Pons (tissue), 1 donor: ENCODE results near the gene ARMC12.

Source experiments
- DNase-seq: peaks from one replicate; pipeline ENCODE4 v3.0.0-alpha.2; 2016; ENCODE audit warnings: low spot score

The ARMC12 gene

DNA sequence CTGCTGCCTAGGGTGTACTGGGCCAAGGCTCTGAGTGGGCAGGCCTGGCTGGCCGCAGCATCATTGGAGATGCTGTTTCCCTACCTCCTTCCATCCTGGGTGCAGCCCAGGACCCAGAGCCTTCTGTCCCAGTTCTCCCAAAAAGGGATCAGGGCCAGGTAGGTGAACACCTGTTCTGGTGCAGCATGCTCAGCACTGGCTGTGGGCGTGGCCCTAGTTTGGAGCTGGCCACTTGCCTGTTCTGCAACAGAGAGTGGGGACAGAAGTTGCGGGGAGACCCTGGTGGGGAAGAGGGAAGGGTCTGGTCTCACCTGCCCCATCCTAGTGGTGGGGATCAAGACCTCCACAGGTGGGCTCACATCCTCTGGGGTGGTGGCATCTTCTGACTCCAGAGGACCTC, 1.4 kb upstream of the ARMC12 start:
- DNase-seq = no peak

DNA sequence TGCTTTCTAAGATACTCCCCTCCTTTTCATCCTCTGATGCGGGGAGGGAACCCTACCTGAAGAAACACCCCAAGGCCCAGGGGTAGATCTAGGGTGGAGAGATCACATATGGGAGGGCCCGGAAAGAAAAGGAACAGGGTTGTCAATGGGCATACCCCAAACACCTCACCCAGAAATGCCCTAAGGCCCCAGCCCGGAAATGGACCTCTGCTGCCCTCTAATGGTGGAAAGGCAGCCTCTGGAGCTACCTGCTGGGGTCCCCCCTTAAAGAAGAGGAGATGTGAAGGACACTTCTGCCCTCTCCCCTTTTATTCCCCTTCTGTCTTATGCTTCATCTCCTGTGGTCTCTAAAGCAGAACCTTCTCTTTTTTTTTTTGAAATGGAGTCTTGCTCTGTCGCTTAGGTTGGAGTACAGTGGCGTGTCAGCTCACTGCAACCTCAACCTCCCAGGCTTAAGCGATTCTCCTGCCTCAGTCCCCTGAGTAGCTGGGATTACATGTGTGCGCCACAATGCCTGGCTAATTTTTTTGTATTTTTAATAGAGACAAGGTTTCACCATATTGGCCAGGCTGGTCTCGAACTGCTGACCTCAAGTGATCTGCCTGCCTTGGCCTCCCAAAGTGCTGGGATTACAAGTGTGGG, 458 bp upstream of the ARMC12 start:
- peak; percentile 74 for DNase-seq

DNA sequence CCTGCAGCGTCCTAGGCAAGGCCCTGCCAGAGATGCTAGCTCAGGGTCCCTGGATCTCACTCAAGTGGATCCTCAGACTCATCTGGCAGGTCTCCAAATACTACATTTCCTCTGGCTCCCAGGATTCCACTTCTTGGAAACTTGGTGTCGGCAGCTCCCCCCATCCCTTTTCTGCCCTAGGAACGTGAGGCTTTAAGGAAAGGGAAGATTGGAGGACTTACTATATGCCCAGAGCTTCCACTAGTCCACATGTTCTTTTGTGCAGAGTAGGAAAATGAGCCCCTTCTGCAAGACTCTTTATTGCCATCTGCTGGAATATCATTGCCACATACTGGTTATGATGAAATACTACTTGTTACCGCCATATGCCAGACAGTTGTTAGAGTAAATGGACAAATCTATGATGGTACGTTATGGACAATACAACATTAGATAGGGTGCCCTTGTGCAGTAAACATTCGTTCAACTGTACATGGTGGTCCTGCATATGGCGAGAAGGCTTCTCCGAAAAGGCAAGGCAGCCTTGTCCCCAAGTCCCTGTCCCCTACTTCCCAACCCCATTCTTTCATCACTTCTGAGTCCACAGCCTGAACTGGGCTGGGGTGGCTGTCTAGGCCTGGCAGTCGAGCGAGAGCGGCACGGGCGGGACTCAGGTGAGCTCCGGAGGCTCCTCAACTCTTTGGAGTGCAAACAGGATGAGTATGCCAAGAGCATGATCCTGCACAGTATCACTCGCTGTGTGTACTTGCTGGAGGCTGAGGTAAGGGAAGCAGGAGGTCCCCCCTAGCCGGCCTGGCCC, 780 bp downstream of the ARMC12 start:
- DNase-seq = peak; percentile 86

DNA sequence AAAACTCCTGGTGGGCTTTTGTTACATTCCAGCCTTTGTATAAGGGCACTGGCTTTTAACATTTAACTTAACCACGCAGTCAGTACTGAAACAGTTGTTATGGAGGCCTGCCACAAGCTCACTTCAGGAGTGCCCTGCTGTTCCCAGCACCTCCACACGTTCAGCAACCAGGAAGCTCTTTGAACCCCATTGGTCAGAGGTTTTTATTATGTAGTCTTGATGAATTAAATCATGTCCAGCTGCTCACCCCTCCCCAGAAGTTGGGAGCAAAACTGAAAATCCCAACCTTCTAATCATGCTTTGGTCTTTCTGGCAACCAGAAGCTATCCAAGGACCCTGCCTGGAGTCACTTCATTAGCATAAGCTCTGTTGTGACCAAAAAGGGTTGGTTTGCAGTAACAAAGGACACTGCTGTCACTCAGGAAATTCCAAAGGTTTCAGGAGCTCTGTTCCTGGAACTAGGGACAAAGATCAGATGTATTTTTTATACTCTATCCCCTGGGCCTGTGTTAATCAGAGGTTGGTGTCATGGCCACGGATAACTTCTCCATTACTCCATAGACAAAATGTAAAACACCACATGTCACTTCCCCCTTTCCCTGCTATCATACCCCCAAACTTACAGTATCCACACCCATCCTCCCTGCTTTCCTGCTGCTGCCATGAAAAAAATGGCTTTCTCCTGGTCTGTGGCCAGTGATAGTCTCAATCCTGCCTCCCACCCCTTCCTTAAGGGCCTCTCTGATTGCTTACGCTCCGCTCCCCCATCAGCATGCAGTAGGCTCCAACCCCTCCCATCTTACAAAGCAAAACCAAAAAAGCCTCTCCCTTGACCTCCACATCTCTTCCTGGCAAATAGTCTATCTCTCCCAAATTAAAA, 3.1 kb downstream of the ARMC12 start:
- DNase-seq = no peak

DNA sequence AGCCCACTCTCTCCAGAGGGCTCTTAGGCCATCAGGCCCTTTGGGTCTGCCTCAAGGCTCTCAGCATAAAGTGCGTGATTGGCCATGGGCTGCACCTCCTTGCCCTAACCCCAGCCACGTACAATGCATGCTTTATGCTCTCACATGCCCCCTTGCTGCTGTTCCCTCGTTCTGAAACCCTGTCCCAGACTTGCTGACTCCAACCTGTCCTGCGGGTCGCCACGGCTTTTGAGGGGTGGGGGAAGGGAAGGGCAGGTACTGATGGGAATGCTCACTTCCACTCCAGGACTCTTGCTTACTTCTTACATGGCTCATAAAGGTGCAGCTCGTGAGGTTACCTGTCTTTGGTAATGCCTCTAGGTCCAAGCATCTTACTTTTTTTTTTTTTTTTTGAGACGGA, 6.0 kb downstream of the ARMC12 start:
- DNase-seq = no peak

DNA sequence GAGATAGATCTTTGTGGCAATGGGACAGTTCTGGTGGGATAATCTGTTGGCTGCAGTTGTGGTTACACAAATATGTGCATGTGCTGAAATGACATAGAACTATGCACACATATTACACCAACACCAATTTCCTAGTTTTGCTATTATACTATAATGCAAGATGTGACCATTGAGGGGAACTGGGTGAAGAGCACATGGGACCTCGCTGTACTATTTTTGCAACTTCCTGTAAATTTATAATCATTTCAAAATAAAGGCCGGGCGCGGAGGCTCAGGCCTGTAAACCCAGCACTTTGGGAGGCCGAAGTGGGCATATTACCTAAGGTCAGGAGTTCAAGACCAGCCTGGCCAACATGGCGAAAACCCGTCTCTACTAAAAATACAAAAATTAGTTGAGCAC, 8.7 kb downstream of the ARMC12 start:
- no peak for DNase-seq

DNA sequence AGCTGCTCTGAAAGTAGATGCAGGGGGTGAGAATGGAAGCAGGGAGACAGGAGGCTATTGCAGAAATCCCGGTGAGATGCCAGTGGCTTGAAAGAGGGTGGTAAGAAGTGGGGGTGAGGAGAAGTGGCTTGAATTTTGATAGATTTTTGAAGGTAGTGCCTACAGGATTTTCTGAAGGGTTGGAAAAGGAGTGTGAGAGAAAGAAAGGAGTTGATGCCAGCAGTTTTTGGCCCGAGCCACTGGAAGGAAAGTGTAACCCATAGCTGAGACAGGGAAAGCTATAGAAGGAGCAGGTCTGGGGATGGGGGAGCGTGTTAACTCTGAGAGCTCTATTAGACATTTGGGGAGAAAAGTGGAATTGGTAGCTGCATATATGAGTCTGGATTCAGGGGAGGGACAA, 9.7 kb downstream of the ARMC12 start:
- DNase-seq = no peak

DNA sequence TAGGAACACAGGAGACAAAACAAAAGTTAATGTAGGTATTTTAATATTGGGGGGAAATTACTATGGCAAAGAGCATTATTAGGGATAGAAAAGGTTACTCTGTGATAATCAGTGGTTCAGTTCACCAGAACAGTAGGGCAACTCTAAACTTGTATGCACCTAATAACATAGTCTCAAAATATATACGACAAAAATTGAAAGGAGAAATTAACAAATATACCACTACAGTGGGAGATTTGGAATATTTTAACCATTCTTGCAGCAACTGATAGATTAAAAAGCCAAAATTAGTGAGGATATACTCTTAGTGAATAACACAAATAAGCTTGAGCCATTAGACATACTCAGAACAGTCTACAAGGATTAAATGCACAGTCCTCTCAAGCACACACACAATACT, 11.0 kb downstream of the ARMC12 start:
- no peak for DNase-seq

DNA sequence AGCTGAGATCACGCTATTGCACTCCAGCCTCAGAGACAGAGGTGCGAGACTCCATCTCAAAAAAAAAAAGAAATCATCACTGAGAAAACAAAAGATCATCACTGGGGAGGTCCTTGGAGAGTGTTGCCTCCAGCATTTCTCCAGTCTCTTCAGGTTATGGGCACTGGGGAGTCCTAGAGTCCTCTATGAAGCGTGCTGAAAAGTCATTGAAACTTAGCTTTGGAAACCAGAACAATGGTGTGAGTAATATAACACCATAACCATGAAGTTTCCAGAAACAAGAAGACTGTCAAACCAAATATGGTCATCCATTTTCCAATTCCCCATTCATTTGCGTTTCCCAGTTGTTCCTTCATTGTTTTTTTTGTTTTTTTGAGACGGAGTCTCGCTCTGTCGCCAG, 13.7 kb downstream of the ARMC12 start:
- DNase-seq = no peak

DNA sequence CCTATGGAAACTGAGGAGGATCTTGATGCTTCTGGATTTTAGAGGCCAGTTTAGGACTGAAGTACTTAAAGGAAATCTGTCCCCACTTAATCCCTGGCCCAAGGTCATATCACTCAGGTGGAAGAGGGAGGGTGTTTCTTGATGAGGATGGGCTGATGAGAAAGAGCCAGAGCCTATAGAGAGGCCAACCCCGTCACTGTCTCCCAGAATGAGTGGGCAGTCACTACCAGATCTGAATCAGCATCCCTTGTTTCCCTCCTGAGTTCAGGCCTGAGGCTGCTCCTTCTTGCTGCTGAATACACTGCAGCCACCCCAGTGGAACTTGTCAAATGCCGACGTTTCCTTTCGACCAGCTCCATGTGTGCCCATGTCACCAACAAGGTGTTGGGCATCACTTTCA, 14.8 kb downstream of the ARMC12 start:
- no peak for DNase-seq

DNA sequence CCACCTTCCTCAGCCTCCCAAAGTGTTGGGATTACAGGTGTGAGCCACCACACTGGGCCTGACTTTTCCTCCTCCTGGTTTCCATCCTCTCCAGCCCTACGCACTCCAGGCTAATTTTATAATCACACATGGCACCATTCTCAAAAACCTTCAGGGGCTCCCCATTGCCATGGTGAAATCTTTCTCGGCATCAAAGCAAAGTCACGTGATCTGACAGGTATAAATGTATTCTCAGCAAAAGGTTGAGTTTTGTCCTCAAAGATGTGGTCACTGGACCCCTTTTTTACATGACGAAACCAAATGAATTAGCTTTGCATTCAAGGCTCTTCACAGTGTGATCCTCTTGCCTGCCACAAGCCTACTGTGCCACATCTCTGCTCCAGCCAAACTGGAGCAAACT, 15.5 kb downstream of the ARMC12 start:
- no peak for DNase-seq

DNA sequence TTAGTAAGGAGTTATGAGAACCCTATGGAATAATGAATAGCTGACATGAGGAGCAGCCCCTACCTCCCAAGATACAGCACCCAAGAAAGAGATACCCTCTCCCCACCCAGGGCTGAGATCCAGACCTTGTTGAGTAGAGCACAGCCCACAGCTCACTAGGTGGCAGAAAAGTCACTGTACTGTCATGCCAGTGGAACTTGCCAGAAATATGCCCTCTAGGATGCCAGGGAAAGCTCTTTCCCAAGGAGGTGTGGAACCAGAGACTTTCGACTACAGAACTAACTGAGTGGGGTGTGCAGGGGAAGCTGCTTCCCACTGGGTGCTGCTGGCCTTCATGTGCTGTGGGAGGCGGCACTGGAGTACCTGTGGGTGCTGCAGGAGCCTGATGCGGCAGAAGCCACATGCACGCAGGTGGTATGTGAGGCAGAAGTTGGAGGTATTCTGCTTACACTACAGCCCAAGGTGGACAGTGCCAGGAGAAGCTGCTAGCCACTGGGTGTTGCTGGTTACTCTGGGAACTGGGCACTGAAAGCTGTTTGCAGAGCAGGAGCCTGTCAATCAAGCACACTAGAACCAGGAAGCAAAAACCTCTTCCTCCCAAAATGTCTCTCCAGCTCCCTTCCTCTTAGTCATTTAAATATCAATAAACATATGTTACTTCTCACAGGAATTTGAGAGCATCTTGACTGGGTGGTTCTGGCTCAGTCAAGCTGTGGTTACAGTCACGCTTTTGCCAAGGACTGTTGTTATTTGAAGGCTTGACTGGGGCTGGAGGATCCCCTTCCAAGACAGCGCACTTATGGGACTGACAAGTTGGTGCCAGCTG, 17.8 kb downstream of the ARMC12 start:
- DNase-seq = no peak

DNA sequence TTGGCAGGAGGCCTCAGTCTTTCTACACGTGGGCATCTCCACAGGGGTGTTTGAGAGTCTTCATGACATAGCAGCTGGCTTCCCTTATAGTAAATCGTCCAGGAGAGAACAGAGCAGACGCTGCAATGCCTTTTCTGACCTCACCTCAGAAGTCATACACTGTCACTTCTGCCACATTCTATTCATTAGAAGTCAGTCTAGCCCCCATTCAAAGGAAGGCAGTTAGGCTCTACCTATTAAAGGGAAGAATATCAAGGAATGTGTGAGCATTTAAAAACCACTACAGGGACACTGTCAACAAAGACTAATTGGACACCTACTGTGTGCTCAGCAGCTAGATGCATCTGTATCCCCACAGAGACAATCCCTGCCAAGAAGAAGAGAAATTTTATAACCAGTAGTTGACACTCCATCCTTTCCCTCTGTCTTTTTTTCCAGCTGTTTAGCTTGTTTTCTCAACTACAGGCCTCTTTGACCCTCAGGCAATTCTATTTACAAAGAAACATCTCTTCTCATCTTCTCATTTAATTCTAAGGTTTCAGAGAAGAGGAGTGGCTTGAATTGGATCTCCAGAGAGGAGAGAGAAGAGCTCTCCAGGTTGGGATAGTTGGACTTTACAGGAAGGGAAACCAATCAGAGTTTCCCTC, 18.6 kb downstream of the ARMC12 start:
- no peak for DNase-seq

DNA sequence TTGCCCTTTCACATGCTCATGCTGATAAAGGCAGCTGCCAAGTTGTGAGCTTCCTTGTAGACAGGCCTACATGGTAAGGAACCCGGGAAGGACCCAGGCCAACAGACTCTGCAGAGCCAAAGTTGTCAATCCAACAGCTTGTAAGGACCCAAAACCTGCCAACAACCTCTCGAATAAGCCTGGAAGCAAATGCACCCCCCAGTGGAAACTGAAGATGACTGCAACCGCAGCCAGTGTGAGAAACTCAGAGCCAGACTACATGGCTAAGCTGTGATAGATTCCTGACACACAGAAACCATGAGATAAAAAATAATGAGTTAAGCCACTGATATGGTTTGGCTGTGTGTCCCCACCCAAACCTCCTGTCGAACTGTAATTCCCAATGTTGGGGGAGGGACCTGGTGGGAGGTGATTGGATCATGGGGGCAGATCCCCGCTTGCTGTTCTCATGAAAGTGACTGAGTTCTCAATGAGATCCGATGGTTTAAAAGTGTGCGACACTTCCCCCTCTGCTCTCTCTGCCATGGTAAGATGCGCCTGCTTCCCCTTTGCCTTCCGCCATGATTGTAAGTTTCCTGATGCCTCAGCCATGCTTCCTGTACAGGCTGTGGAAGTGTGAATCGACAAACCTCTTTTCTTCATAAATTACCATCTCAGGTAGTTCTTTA, 20.8 kb downstream of the ARMC12 start:
- DNase-seq = no peak

DNA sequence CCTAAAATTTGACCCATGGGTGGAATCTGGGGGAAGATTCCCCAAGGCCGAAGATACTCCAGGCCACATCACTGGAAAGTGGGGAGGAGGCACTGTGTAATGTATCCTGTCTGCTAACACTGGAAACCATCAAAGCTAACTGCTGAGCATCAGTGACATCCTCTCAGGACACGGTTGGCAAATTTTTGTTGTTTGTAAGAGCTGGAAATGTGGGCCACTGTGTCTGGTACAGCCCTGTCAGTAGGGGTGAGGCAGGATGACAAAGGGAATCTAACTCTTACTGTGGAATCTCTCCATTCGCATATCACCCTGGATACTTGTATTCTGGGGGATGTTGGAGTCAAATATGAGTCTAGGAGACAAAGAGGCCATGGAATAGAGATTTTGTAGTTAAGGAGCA, 22.6 kb downstream of the ARMC12 start:
- no peak for DNase-seq

DNA sequence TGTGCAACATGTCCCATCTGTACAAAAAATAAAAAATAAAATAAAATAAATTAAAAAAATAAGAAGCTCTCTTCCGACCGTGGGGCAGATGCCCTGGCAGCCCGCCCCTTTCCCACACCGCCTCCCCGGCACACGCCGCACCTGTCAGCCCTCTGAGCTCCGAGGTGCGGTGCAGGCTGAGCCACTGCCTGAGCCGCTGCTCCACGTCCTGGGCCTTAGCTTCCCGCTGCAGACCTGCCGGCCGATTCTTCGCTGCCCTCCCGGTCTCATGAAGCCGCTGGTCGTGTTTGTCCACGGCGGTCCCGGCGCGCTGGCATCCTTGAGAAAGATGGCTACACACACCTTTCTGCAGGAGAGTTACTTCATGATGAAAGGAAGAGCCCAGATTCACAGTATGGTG, 28.9 kb downstream of the ARMC12 start:
- DNase-seq = no peak

DNA sequence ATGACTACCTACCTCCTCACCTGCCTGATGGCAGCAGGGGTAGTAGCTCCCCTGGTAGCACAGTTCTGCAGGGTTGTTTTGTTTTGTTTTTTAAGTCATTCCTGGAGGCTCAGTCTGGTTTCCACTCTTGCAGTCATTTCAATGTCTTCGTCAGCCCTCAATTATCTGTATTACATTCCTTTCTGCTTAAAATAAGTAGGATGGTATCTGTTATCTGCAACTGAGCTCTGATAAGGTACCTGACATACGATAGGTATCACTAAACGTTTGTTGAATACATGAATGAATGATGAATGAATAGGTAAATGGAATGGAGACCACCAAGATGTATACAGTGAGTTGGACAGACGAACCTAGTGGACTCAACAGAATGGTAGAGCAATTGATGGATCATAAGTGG, 32.4 kb downstream of the ARMC12 start:
- no peak for DNase-seq

DNA sequence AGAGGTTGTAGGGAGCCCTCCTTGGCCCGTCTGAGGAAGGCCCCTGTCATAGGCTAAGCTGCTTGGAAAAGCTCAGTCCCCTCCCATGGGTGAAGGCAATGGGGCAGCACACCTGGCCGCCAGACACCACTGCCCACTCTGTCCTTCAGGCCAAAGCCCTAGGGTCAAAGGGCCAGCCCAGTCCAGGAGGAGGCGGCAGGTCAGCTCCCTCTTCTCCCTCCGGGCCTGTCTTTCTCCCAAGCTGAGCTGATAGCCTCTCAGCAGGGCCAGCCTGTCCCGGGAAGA, 34.5 kb downstream of the ARMC12 start:
- no peak for DNase-seq

DNA sequence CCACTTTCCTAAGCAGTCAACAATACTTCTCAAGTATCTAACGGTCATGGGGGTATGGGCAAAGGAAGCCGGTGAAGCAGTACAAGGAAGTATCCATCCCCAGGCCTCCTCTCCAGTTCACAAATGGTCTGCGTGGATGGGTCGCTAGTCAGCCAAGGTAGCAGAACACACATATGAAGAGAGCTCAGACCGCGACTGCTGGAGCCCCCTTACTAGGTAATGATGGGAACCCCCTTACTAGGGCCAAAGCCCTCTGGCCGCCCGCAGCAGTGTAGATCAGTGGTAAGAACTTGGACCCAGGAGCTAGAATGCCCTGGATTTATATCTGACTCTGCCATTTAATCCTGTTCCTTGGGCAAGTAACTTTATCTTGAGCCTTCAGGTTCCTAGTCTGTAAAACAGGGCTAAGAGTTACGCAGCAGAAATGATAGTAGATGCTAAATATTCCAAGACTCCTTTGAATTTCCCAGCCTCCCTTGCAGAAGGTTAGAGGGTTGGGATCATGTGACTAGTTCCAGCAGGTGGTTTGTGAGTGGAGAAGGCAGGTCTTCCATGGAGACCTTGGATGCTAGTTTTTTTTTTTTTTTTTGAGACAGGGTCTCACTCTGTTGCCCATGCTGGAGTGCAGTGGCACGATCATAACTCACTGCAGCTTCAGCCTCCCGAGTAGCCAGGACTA, 37.4 kb downstream of the ARMC12 start:
- no peak for DNase-seq

DNA sequence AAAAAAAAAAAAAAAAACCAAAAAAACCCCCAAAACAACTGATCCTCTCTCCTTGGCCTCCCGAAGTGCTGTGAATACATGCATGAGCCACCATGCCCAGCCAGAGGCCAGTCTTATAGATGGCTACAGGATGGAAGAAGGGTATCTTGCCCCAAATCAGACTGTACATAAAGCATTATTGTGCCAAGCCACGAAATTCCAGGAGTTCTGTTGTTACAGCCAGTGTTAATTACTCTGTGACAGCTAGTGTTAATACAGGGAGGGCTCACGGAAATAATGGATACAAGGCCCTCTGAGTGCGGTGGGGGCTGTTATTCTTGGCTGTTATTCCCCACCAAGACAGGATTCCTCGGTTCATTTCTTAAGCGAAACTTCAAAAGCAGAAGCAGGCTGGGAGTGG, 38.2 kb downstream of the ARMC12 start:
- no peak for DNase-seq
